K562 (cell line): ENCODE results near the gene IL1R1.

Experiments
- JUND ChIP-seq, 2 experiments: IDR thresholded peaks; 2 replicates in 1 of 2; 3 replicates in 1 of 2; pipeline ENCODE4 v1.6.1; 2011; ENCODE audit warnings: borderline replicate concordance in 2 of 2, low read depth in 2 of 2, low read length in 2 of 2, improper control_type of control experiment in 1 of 2, missing biosample characterization in 1 of 2, missing genetic modification characterization in 1 of 2, missing genetic modification reagents in 1 of 2
- ZNF444 ChIP-seq: fragments of 250-450 bp; sonication (Bioruptor Pico); IDR thresholded peaks from 2 replicates; pipeline ENCODE4 v1.4.0; 2020; ENCODE audit warnings: mild to moderate bottlenecking, moderate library complexity
- TF ChIP-seq, protein P1 (sequence below), 2 experiments: IDR thresholded peaks; 2 replicates each; pipeline ENCODE4 v1.6.1; 2012; ENCODE audit warnings: improper control_type of control experiment in 2 of 2, low read depth in 2 of 2, low read length in 2 of 2, borderline replicate concordance in 1 of 2

DNA sequence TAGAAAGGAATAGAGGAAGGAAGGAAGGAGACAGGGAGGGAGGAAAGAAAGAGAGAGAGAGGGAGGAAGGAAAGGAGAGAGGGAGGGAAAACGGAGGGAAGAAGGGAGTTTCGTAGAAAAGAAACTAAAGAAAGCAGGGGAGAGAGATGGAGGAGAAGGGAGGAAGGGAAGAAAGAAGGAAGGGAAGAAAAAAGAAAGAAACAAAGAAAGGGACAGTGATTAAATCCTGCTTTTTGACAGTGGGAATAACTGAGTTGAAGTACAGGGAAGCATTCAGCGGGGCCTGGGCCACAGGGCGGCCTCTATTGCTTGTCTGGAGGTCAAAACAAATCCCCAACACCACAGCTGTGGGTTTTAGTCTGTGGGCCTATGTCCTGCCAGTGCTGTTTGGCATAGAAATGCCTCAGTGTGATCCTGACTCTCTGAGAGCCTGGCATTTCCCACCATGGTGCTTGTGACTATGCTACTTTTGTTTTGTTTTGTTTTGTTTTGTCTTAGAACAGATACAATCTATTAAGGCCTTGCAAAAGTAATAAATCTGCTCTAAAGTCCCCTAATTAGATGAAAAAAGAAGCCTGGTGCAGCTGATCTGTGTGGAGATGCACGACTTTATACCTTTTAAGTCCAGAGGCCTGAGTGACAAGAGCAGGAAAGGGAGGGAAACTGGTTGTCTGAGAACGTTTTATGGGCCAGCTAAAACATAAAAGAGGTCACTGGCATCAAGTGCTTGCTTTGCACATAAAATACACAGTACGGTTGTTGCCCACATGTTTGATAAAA is 84.3 kb downstream of the IL1R1 start:
- TF ChIP-seq, protein P1, sequence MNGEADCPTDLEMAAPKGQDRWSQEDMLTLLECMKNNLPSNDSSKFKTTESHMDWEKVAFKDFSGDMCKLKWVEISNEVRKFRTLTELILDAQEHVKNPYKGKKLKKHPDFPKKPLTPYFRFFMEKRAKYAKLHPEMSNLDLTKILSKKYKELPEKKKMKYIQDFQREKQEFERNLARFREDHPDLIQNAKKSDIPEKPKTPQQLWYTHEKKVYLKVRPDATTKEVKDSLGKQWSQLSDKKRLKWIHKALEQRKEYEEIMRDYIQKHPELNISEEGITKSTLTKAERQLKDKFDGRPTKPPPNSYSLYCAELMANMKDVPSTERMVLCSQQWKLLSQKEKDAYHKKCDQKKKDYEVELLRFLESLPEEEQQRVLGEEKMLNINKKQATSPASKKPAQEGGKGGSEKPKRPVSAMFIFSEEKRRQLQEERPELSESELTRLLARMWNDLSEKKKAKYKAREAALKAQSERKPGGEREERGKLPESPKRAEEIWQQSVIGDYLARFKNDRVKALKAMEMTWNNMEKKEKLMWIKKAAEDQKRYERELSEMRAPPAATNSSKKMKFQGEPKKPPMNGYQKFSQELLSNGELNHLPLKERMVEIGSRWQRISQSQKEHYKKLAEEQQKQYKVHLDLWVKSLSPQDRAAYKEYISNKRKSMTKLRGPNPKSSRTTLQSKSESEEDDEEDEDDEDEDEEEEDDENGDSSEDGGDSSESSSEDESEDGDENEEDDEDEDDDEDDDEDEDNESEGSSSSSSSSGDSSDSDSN (IDR thresholded peaks at IDR 0.05; ENCODE audit: borderline replicate concordance in 1 of 2, low read depth in 2 of 2, low read length in 2 of 2) = no peak
- TF ChIP-seq ZNF444 (CRISPR knock-in tag) (no peak), JUND (IDR thresholded peaks at IDR 0.05; ENCODE audit: borderline replicate concordance, low read depth, low read length) (no peak), JUND (tag; IDR thresholded peaks at IDR 0.05; ENCODE audit: borderline replicate concordance, low read depth, low read length) (no peak)
